ENCODE data around the gene STC2.
"Not testable (repeated sequence)": the region's sequence is repeated elsewhere in the genome, so short reads cannot be mapped to it uniquely, and the experiment has no call there.

Gene STC2

GRCh38 chr5:173293817-173294672, 34.2 kb downstream of the STC2 start:
- peak; percentile 80 for DNase-seq

GRCh38 chr5:173291722-173292658, 36.2 kb downstream of the STC2 start:
- no peak for DNase-seq

GRCh38 chr5:173290477-173291131, 37.6 kb downstream of the STC2 start:
- DNase-seq: no peak

- no peak for DNase-seq
These were observed 38.8 kb downstream of the STC2 start for GRCh38 chr5:173289372-173289771.

- DNase-seq: no peak
These were observed 39.6 kb downstream of the STC2 start for GRCh38 chr5:173288632-173289031.

GRCh38 chr5:173287086-173287485, 41.1 kb downstream of the STC2 start:
- DNase-seq: no peak

- DNase-seq: not testable (repeated sequence)
These were observed 43.8 kb downstream of the STC2 start for GRCh38 chr5:173284343-173284958.

GRCh38 chr5:173283318-173284288, 44.6 kb downstream of the STC2 start:
- peak; percentile 90 for DNase-seq

GRCh38 chr5:173282916-173283315, 45.3 kb downstream of the STC2 start:
- no peak for DNase-seq

- no peak for DNase-seq
These were observed 46.3 kb downstream of the STC2 start for GRCh38 chr5:173281910-173282309.

GRCh38 chr5:173279166-173279565, 49.0 kb downstream of the STC2 start:
- no peak for DNase-seq

GRCh38 chr5:173278641-173279040, 49.6 kb downstream of the STC2 start:
- DNase-seq: no peak

- no peak for DNase-seq
These were observed 50.0 kb downstream of the STC2 start for GRCh38 chr5:173278172-173278571.

GRCh38 chr5:173274771-173275170, 53.4 kb downstream of the STC2 start:
- DNase-seq: no peak

GRCh38 chr5:173271419-173271818, 56.8 kb downstream of the STC2 start:
- DNase-seq: no peak

- DNase-seq: no peak
These were observed 59.3 kb downstream of the STC2 start for GRCh38 chr5:173268750-173269432.

GRCh38 chr5:173265433-173265832, 62.8 kb downstream of the STC2 start:
- no peak for DNase-seq

Data from stimulated activated CD4-positive, alpha-beta T cell treated with anti-CD3 and anti-CD28 coated beads, Interleukin-15, amount 100 ng/mL, for 24 hours (primary cell).